Measurements from ENCODE around the gene DCDC1. TPM values are rescaled to one million over a fixed set of nuclear protein-coding genes. Genes with fewer than 3 reads are reported as not detected.

DCDC1 gene
- total and polyA plus RNA-seq, 9 donors = 0.16 to 18.4 (median 1.5) TPM

DNA sequence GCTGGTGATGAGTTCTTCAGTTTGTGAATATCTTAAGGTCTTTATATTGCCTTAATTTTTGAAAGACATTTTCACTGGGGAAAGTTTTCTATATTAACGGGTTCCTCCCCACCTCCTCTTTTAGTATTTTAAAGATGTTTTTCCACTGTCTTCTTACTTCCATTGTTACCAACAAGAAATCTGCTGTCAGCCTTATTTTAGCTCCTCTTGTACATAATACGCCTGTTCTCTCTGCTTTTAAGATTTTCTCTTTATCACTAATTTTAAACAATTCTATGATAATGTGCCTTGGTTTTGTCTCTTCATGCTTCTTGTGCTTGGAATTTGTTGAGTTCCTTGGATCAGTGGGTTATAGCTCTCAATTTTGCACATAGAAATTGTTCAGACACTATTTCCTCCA is 280.4 kb downstream of the DCDC1 start:
- H3K9me3 ChIP-seq = no peaks in the 10 kb centered on the region
- H3K4me3 ChIP-seq = no peak overlapping the region
- TF ChIP-seq POLR2A (IDR thresholded peaks at IDR 0.05) = no peak
- TF ChIP-seq, protein P1, sequence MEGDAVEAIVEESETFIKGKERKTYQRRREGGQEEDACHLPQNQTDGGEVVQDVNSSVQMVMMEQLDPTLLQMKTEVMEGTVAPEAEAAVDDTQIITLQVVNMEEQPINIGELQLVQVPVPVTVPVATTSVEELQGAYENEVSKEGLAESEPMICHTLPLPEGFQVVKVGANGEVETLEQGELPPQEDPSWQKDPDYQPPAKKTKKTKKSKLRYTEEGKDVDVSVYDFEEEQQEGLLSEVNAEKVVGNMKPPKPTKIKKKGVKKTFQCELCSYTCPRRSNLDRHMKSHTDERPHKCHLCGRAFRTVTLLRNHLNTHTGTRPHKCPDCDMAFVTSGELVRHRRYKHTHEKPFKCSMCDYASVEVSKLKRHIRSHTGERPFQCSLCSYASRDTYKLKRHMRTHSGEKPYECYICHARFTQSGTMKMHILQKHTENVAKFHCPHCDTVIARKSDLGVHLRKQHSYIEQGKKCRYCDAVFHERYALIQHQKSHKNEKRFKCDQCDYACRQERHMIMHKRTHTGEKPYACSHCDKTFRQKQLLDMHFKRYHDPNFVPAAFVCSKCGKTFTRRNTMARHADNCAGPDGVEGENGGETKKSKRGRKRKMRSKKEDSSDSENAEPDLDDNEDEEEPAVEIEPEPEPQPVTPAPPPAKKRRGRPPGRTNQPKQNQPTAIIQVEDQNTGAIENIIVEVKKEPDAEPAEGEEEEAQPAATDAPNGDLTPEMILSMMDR (IDR thresholded peaks at IDR 0.05) = no peak
- intact Hi-C loops (cut with DNase I) = no loop called here
- H3K4me1 ChIP-seq (ENCODE audit: insufficient read depth) = no peaks in the 10 kb centered on the region
- H3K36me3 ChIP-seq = no peaks in the 10 kb centered on the region
- no peak overlapping the region for H3K27ac ChIP-seq
- no peak for DNase-seq
- H3K27me3 ChIP-seq = no peaks in the 10 kb centered on the region
- WGBS, 3 donors = 87 to 95% (median 90%) methylated on average over 2 of the region's 2 CpGs

DNA sequence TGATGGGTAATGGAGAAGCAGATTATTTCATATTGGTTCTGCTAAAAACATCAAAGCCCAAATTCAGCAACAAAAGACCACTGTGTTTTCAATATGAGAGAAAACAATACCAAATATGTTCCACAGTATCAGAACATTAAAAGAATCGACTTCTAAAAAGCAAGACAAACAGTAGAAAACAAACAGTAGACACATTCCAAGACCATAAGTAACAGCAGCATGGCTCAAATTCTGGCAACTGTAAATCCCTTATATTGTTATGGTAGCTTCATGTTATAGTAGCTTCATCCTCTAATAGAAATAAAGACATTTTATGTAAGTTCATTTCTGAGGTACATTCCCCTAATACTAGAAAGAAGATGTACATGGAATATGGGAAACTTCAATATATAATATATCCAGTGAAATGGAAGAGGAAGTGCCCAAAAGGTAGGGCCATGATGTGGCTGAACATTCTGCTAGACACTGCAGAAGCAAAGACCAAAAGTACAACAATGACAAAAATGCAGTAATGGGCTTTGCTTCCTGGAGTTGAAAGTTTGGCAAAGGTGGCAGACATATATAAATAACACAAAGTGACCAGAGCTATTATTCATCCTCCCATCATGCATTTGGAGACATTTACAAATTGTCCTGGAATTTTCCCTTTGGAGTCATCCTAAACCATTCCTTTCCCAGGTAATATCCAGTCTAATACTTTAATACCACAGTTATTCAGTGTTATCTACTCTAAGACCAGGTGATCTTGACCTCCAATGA is 299.9 kb downstream of the DCDC1 start:
- Histone ChIP-seq H3K4me3 (no peak overlapping the region), H3K27me3 (no peaks in the 10 kb centered on the region), H3K27ac (no peak overlapping the region), H3K9me3 (no peaks in the 10 kb centered on the region), H3K36me3 (no peaks in the 10 kb centered on the region), H3K4me1 (ENCODE audit: insufficient read depth) (no peaks in the 10 kb centered on the region)
- 47 to 60% (median 56%) methylated on average over 1 of the region's 1 CpG for WGBS, 3 donors
- TF ChIP-seq EP300 (IDR thresholded peaks at IDR 0.05) = no peak
- TF ChIP-seq POLR2A (IDR thresholded peaks at IDR 0.05) = no peak
- TF ChIP-seq, protein P1 (IDR thresholded peaks at IDR 0.05) = no peak
- intact Hi-C loops (cut with DNase I) = no loop called here
- DNase-seq = no peak

DNA sequence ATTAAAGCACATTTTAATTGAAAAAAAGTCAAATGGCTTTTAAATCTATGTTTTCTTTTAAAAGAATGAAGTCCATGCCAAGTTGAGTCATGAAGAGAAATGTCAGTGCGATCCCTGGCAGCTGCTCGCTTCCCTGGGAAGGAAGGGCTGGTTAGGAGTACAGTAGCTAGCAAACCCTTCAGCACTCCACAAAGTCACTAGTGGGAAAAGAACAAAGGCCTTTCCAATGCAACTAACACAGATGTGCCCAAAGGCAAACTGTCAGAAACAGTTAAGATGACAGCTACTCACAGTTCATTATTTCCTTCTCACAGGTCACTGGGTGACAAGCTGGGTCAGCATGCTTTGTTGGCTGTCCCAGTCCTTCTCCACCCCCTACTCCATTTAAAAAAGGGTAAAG is 308.7 kb downstream of the DCDC1 start:
- Histone ChIP-seq H3K27me3 (no peaks in the 10 kb centered on the region), H3K27ac (no peak overlapping the region), H3K9me3 (no peaks in the 10 kb centered on the region), H3K4me3 (no peak overlapping the region), H3K36me3 (no peaks in the 10 kb centered on the region), H3K4me1 (ENCODE audit: insufficient read depth) (no peaks in the 10 kb centered on the region)
- TF ChIP-seq EP300 (IDR thresholded peaks at IDR 0.05) (no peak), POLR2A (IDR thresholded peaks at IDR 0.05) (no peak)
- TF ChIP-seq, protein P1 (IDR thresholded peaks at IDR 0.05) = no peak
- DNase-seq = no peak
- intact Hi-C loops (cut with DNase I) = no loop called here
- 17 to 30% (median 22%) methylated on average over 2 of the region's 2 CpGs for WGBS, 3 donors

DNA sequence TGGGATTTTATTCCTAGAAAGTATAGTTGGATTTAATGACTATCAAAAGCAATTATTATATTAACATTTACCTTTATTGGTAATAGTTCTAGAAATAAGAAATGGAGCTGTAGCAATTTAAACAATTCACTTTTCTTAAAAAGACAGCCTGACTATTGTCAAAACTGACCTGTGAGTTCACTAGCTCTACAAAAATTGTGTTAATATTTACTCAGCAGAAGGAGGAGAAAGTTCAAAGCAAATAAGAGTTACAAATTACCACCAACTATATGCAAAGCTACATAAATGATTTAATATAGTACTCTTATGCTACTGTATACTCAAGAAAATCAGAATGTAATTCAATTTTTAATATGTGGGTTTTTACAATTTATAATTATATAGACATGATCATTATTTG is 310.0 kb downstream of the DCDC1 start:
- intact Hi-C loops (cut with DNase I) = no loop called here
- H3K4me3 ChIP-seq = no peak overlapping the region

More for the DNA sequence above, 310.0 kb downstream of the DCDC1 start:
- no peaks in the 10 kb centered on the region for H3K9me3 ChIP-seq
- no peak for TF ChIP-seq POLR2A (IDR thresholded peaks at IDR 0.05)
- TF ChIP-seq, protein P1 (IDR thresholded peaks at IDR 0.05) = no peak
- TF ChIP-seq EP300 (IDR thresholded peaks at IDR 0.05) = no peak
- H3K36me3 ChIP-seq = no peaks in the 10 kb centered on the region
- DNase-seq = no peak
- H3K4me1 ChIP-seq (ENCODE audit: insufficient read depth) = no peaks in the 10 kb centered on the region
- no peak overlapping the region for H3K27ac ChIP-seq
- no peaks in the 10 kb centered on the region for H3K27me3 ChIP-seq
